Right lobe of liver (tissue), 4 donors: Measurements from ENCODE around the gene EFR3B.

Experiments
- POLR2A ChIP-seq: fragments of 450-650 bp; IDR thresholded peaks from one replicate; pipeline ENCODE4 v1.6.1; 2017; ENCODE audit warnings: antibody characterized with exemption, mild to moderate bottlenecking
- TF ChIP-seq, protein P1 (sequence below), 4 donors: fragments of 200-600 bp in 3 of 4; fragments of 450-650 bp in 1 of 4; IDR thresholded peaks; one replicate each; pipeline versions ENCODE4 v1.5.1 to v1.8.0; 2016 to 2022; ENCODE audit warnings: antibody characterized with exemption in 4 of 4, mild to moderate bottlenecking in 2 of 4
- donor health status: DM: no; HTN: no; CAD: no.
- donor health status: DM: no; HTN: no; CAD: no.
- donor health status: DM: no; HTN: yes; CAD: no.

DNA sequence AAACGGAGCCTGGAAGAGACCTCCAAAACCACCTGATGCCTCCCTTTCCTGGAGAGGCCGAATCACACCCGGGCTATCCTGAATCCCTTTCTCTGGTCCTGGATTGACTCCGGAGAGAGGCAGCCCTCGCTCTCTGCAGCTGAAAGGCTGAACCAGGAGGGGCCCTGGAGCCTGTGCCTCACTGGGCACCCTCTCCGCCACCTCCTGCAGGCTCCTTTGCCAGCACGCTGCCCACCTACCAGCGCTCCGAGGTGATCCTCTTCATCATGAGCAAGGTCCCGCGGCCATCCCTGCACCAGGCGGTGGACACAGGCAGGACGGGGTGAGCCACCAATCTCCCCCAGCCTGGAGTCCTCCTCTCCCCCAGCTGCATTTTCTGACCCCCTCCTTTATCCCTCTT is 90.8 kb downstream of the EFR3B start:
- TF ChIP-seq, protein P1, sequence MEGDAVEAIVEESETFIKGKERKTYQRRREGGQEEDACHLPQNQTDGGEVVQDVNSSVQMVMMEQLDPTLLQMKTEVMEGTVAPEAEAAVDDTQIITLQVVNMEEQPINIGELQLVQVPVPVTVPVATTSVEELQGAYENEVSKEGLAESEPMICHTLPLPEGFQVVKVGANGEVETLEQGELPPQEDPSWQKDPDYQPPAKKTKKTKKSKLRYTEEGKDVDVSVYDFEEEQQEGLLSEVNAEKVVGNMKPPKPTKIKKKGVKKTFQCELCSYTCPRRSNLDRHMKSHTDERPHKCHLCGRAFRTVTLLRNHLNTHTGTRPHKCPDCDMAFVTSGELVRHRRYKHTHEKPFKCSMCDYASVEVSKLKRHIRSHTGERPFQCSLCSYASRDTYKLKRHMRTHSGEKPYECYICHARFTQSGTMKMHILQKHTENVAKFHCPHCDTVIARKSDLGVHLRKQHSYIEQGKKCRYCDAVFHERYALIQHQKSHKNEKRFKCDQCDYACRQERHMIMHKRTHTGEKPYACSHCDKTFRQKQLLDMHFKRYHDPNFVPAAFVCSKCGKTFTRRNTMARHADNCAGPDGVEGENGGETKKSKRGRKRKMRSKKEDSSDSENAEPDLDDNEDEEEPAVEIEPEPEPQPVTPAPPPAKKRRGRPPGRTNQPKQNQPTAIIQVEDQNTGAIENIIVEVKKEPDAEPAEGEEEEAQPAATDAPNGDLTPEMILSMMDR (IDR thresholded peaks at IDR 0.05): no peak
- TF ChIP-seq POLR2A: no peak
